Mesendoderm (in vitro differentiated cells): ENCODE measurements around the gene VAV3.

Experiments used
- DNase-seq: peaks from one replicate; pipeline ENCODE4 v3.0.0; 2013
- H2AK5ac ChIP-seq: 2 replicates; pipeline ENCODE4 v1.6.1; 2013; ENCODE audit warnings: low read length, inconsistent platforms
- H2BK120ac ChIP-seq: 2 replicates; pipeline ENCODE4 v1.6.1; 2013; ENCODE audit warnings: low read depth, mild to moderate bottlenecking, low read length, moderate library complexity, mixed read lengths
- H2BK15ac ChIP-seq: replicated peaks from 2 replicates; pipeline ENCODE4 v1.6.1; 2013; ENCODE audit warnings: low read depth, mild to moderate bottlenecking, moderate library complexity
- H2BK5ac ChIP-seq: 2 replicates; pipeline ENCODE4 v1.6.1; 2013; ENCODE audit warnings: low read length, inconsistent platforms
- H3K18ac ChIP-seq: 2 replicates; pipeline ENCODE4 v1.6.1; 2013; ENCODE audit warnings: mild to moderate bottlenecking, low read length, mixed read lengths
- H3K23ac ChIP-seq: one replicate; pipeline ENCODE4 v1.6.1; 2013; ENCODE audit warnings: low read length
- H3K27ac ChIP-seq: 2 replicates; pipeline ENCODE4 v1.5.1; 2013; ENCODE audit warnings: low read depth, mild to moderate bottlenecking, inconsistent platforms, low read length, moderate library complexity
- H3K27me3 ChIP-seq: 2 replicates; pipeline ENCODE4 v1.6.1; 2013; ENCODE audit warnings: low read length, control low read depth, mild to moderate bottlenecking, inconsistent platforms; ENCODE audit not compliant: insufficient read depth, poor library complexity
- H3K36me3 ChIP-seq: 2 replicates; pipeline ENCODE4 v1.6.1; 2013; ENCODE audit warnings: low read length, inconsistent platforms; ENCODE audit not compliant: control insufficient read depth, insufficient read depth
- H3K4ac ChIP-seq: one replicate; pipeline ENCODE4 v1.6.1; 2013; ENCODE audit warnings: low read depth, mild to moderate bottlenecking, low read length, moderate library complexity
- H3K4me1 ChIP-seq: 2 replicates; pipeline ENCODE4 v1.6.1; 2013; ENCODE audit warnings: low read depth, low read length, inconsistent platforms; ENCODE audit not compliant: control insufficient read depth
- H3K4me2 ChIP-seq: 2 replicates; pipeline ENCODE4 v1.6.1; 2013; ENCODE audit warnings: low read length
- H3K4me3 ChIP-seq: 2 replicates; pipeline ENCODE4 v1.5.1; 2013; ENCODE audit warnings: mild to moderate bottlenecking, low read length
- H3K56ac ChIP-seq: one replicate; pipeline ENCODE4 v1.6.1; 2013; ENCODE audit warnings: low read length
- H3K79me1 ChIP-seq: 2 replicates; pipeline ENCODE4 v1.6.1; 2013; ENCODE audit warnings: low read length, inconsistent platforms
- H3K79me2 ChIP-seq: 2 replicates; pipeline ENCODE4 v1.6.1; 2013; ENCODE audit warnings: mild to moderate bottlenecking, low read length; ENCODE audit not compliant: control insufficient read depth, insufficient read depth
- H3K9ac ChIP-seq: 2 replicates; pipeline ENCODE4 v1.6.1; 2013; ENCODE audit warnings: low read length, inconsistent platforms
- H4K5ac ChIP-seq: one replicate; pipeline ENCODE4 v1.6.1; 2013; ENCODE audit warnings: low read length
- H4K8ac ChIP-seq: one replicate; pipeline ENCODE4 v1.6.1; 2013; ENCODE audit warnings: low read depth, mild to moderate bottlenecking, control low read depth, low read length, moderate library complexity
- WGBS: extraction: QIAGEN DNeasy Blood & Tissue Kit; methylation state at CpG from one replicate; pipeline ENCODE4 v1.1.7; 2013; ENCODE audit warnings: low lambda C conversion rate, missing lambda C conversion rate; ENCODE audit not compliant: insufficient coverage; ENCODE audit errors: extremely low coverage; 5-methylcytosine and 5-hydroxymethylcytosine counted together

Gene VAV3

DNA sequence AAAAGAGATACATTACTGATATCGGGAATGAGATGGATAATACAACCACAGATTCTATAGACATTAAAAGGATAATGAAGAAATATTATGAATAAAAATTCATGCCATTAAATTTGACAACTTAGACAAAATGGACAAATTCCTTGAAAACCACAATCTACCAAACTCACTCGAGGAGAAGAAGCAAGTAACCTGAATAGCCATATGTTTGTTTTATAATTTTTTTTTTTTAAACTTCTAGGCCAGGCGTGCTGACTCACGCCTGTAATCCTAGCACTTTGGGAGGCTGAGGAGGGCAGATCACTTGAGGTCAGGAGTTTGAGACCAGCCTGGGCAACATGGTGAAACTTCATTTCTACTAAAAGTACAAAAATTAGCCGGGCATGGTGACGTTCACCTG is 327.9 kb downstream of the VAV3 start:
- Histone ChIP-seq H4K5ac (no peak overlapping the region), H3K4me2 (no peak overlapping the region), H3K4ac (no peak overlapping the region), H3K18ac (no peak overlapping the region), H3K27me3 (no peaks in the 10 kb centered on the region), H3K79me1 (no peaks in the 10 kb centered on the region), H3K4me1 (no peaks in the 10 kb centered on the region), H4K8ac (no peak overlapping the region), H3K4me3 (no peak overlapping the region), H3K56ac (no peak overlapping the region), H3K27ac (no peak overlapping the region), H3K79me2 (no peaks in the 10 kb centered on the region), H2BK120ac (no peak overlapping the region), H3K36me3 (no peaks in the 10 kb centered on the region), H3K23ac (no peak overlapping the region), H3K9ac (no peak overlapping the region), H2BK5ac (no peak overlapping the region), H2AK5ac (no peak overlapping the region), H2BK15ac (no peak overlapping the region)
- no CpG with 5 or more reads among the region's 6 CpGs for WGBS
- no peak for DNase-seq

DNA sequence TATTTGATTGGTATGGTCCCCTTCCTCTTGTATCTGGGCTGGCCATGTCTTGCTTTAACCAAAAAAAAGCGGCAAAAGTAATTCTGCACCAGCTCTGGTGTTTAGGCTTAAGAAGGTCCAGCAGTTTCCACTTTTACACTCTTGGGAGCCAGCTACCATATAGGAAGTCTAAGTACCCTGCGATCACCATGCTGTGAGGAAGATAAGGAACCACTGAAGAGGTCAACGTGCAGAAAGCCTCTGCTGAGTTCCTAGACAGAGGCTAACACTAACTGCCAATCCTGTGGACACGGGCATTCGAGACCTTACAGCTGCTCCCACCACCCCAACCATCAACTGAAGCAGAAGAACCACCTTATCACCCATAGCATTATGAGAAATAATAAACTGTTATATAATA is 331.4 kb downstream of the VAV3 start:
- WGBS: no CpG with 5 or more reads among the region's 5 CpGs
- H3K4me1 ChIP-seq: no peaks in the 10 kb centered on the region
- no peak overlapping the region for H2BK120ac ChIP-seq
- H3K18ac ChIP-seq: no peak overlapping the region
- no peak overlapping the region for H3K27ac ChIP-seq
- H3K9ac ChIP-seq: no peak overlapping the region
- no peaks in the 10 kb centered on the region for H3K36me3 ChIP-seq
- H3K23ac ChIP-seq: no peak overlapping the region
- H3K56ac ChIP-seq: no peak overlapping the region
- H2BK15ac ChIP-seq: no peak overlapping the region
- no peak overlapping the region for H3K4me2 ChIP-seq
- H4K8ac ChIP-seq: no peak overlapping the region
- no peaks in the 10 kb centered on the region for H3K27me3 ChIP-seq
- H4K5ac ChIP-seq: no peak overlapping the region
- H3K4me3 ChIP-seq: no peak overlapping the region
- no peak overlapping the region for H3K4ac ChIP-seq
- H2AK5ac ChIP-seq: no peak overlapping the region
- H3K79me2 ChIP-seq: no peaks in the 10 kb centered on the region
- no peak for DNase-seq
- no peaks in the 10 kb centered on the region for H3K79me1 ChIP-seq
- no peak overlapping the region for H2BK5ac ChIP-seq

GRCh38 chr1:107626073-107626796 is 338.7 kb downstream of the VAV3 start:
- Histone ChIP-seq H3K4ac (no peak overlapping the region), H3K56ac (no peak overlapping the region), H4K8ac (no peak overlapping the region), H3K4me3 (no peak overlapping the region), H3K36me3 (no peaks in the 10 kb centered on the region), H3K27me3 (no peaks in the 10 kb centered on the region), H3K79me1 (no peaks in the 10 kb centered on the region), H2AK5ac (no peak overlapping the region), H2BK5ac (no peak overlapping the region), H3K27ac (no peak overlapping the region), H3K4me2 (no peak overlapping the region), H4K5ac (no peak overlapping the region), H2BK120ac (no peak overlapping the region), H3K18ac (no peak overlapping the region), H3K4me1 (no peaks in the 10 kb centered on the region), H3K9ac (no peak overlapping the region), H3K79me2 (no peaks in the 10 kb centered on the region), H2BK15ac (no peak overlapping the region), H3K23ac (no peak overlapping the region)
- WGBS: no CpG with 5 or more reads among the region's 2 CpGs
- no peak for DNase-seq

- Histone ChIP-seq H3K56ac (no peak overlapping the region), H3K36me3 (no peaks in the 10 kb centered on the region), H4K5ac (no peak overlapping the region), H4K8ac (no peak overlapping the region), H3K27ac (no peak overlapping the region), H2BK15ac (no peak overlapping the region), H2BK120ac (no peak overlapping the region), H3K79me1 (no peaks in the 10 kb centered on the region), H3K23ac (no peak overlapping the region), H3K4me3 (no peak overlapping the region), H3K4me2 (no peak overlapping the region), H3K27me3 (no peaks in the 10 kb centered on the region), H3K9ac (no peak overlapping the region), H3K4ac (no peak overlapping the region), H3K18ac (no peak overlapping the region), H3K79me2 (no peaks in the 10 kb centered on the region), H3K4me1 (no peaks in the 10 kb centered on the region), H2BK5ac (no peak overlapping the region), H2AK5ac (no peak overlapping the region)
- DNase-seq: no peak
- WGBS: no CpG with 5 or more reads among the region's 4 CpGs
Measured at GRCh38 chr1:107625405-107626029, 339.5 kb downstream of the VAV3 start.

- Histone ChIP-seq H4K8ac (no peak overlapping the region), H3K18ac (no peak overlapping the region), H3K79me1 (no peaks in the 10 kb centered on the region), H3K4ac (no peak overlapping the region), H4K5ac (no peak overlapping the region), H3K27ac (no peak overlapping the region), H3K27me3 (no peaks in the 10 kb centered on the region), H3K79me2 (no peaks in the 10 kb centered on the region), H3K36me3 (no peaks in the 10 kb centered on the region), H3K4me3 (no peak overlapping the region), H3K4me1 (no peaks in the 10 kb centered on the region), H2BK5ac (no peak overlapping the region), H2BK15ac (no peak overlapping the region), H3K56ac (no peak overlapping the region), H2BK120ac (no peak overlapping the region), H3K4me2 (no peak overlapping the region), H3K23ac (no peak overlapping the region), H3K9ac (no peak overlapping the region), H2AK5ac (no peak overlapping the region)
- DNase-seq: no peak
- whole genome bisulfite sequencing: no CpG with 5 or more reads among the region's 2 CpGs
Measured at GRCh38 chr1:107623431-107623830, 341.5 kb downstream of the VAV3 start.

DNA sequence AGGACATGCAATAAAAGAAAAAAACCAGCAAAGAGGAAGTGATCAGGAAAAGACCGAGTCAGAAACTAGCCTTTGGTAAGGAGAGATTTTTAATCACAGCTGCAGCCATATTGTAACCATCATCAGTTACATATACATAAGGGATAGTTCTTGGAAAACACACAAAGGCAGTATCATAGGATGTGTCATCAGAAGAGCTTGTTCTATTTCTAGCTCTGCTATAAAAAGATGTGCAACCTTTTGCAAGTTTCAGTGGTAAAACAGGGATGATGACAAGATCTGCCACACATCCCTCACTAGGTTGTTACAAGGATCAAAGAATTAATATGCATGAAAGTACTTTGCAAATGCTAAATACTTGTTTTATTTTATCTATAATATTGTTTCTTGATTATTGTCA is 342.0 kb downstream of the VAV3 start:
- H3K4me3 ChIP-seq: no peak overlapping the region
- H2BK120ac ChIP-seq: no peak overlapping the region
- H3K79me2 ChIP-seq: no peaks in the 10 kb centered on the region
- H3K56ac ChIP-seq: no peak overlapping the region
- H2BK15ac ChIP-seq: no peak overlapping the region
- no peak overlapping the region for H3K4ac ChIP-seq
- H2BK5ac ChIP-seq: no peak overlapping the region
- DNase-seq: no peak
- no peak overlapping the region for H3K27ac ChIP-seq
- no peak overlapping the region for H3K23ac ChIP-seq
- no peak overlapping the region for H3K9ac ChIP-seq
- H4K5ac ChIP-seq: no peak overlapping the region
- no peak overlapping the region for H3K4me2 ChIP-seq
- no peaks in the 10 kb centered on the region for H3K4me1 ChIP-seq
- no peaks in the 10 kb centered on the region for H3K27me3 ChIP-seq
- no peaks in the 10 kb centered on the region for H3K36me3 ChIP-seq
- no CpG with 5 or more reads among the region's 1 CpG for WGBS
- no peak overlapping the region for H4K8ac ChIP-seq
- H2AK5ac ChIP-seq: no peak overlapping the region
- no peak overlapping the region for H3K18ac ChIP-seq
- H3K79me1 ChIP-seq: no peaks in the 10 kb centered on the region
